PC-9 (cell line): Measurements from ENCODE around the gene FNDC11. TPM values are rescaled to one million over a fixed set of nuclear protein-coding genes. Genes with fewer than 3 reads are reported as not detected.

Experiments
- BruUV-seq: library from RNA; stranded (reverse); fragments of 400-500 nt; replicated peaks from 2 replicates; lab custom pipeline; 2021; lab: Mats Ljungman, UMichigan
- CTCF ChIA-PET: fragments of 300-600 bp; sonication (Branson Sonifier 250); formaldehyde crosslinking; loops from one replicate; lab custom pipeline; 2022; ENCODE audit warnings: antibody characterized with exemption; lab: Charles Lee
- POLR2A ChIA-PET: fragments of 300-600 bp; sonication (Branson Sonifier 250); formaldehyde crosslinking; loops from one replicate; lab custom pipeline; 2022; ENCODE audit warnings: antibody characterized with exemption; ENCODE audit not compliant: unreplicated experiment; lab: Charles Lee
- DNase-seq, 2 experiments: peaks; one replicate each; pipeline versions ENCODE4 v3.0.0 to v3.0.0-alpha.2; 2015 to 2022; ENCODE audit warnings: mixed read lengths in 1 of 2
- H2AFZ ChIP-seq: fragments of 200-600 bp; sonication (generic); 2 replicates; pipeline ENCODE4 v1.8.1; 2017; ENCODE audit warnings: antibody characterized with exemption
- H3F3A ChIP-seq: fragments of 200-600 bp; sonication (generic); 2 replicates; pipeline ENCODE4 v1.8.1; 2017; ENCODE audit warnings: antibody characterized with exemption, mild to moderate bottlenecking, low read depth; ENCODE audit not compliant: insufficient read depth
- H3K27ac ChIP-seq: fragments of 200-600 bp; sonication (generic); 2 replicates; pipeline ENCODE4 v1.6.1; 2016; ENCODE audit warnings: mixed run types
- H3K27me3 ChIP-seq: fragments of 200-600 bp; sonication (generic); 2 replicates; pipeline ENCODE4 v1.6.1; 2016; ENCODE audit warnings: low read depth, mixed run types; ENCODE audit not compliant: insufficient read depth
- H3K36me3 ChIP-seq: fragments of 200-600 bp; sonication (generic); 2 replicates; pipeline ENCODE4 v1.6.1; 2016; ENCODE audit warnings: low read depth, mixed run types
- H3K4me1 ChIP-seq: fragments of 200-600 bp; sonication (generic); replicated peaks from 2 replicates; pipeline ENCODE4 v1.6.1; 2016; ENCODE audit warnings: mixed run types; ENCODE audit not compliant: insufficient read depth
- H3K4me2 ChIP-seq: fragments of 200-600 bp; sonication (generic); 2 replicates; pipeline ENCODE4 v1.6.1; 2017; ENCODE audit warnings: mixed run types
- H3K4me3 ChIP-seq: fragments of 200-600 bp; sonication (generic); 2 replicates; pipeline ENCODE4 v1.6.1; 2016; ENCODE audit warnings: mixed run types
- H3K79me2 ChIP-seq: fragments of 200-600 bp; sonication (generic); 2 replicates; pipeline ENCODE4 v1.6.1; 2017; ENCODE audit warnings: low read depth, mixed run types
- H3K9me2 ChIP-seq: fragments of 200-600 bp; sonication (generic); 2 replicates; pipeline ENCODE4 v1.8.1; 2017; ENCODE audit warnings: mild to moderate bottlenecking; ENCODE audit not compliant: insufficient read depth
- H3K9me3 ChIP-seq: fragments of 200-600 bp; sonication (generic); 2 replicates; pipeline ENCODE4 v1.8.1; 2016; ENCODE audit warnings: low read depth; ENCODE audit not compliant: insufficient read depth
- H4K20me1 ChIP-seq: fragments of 200-600 bp; sonication (generic); 2 replicates; pipeline ENCODE4 v1.8.1; 2017; ENCODE audit not compliant: insufficient read depth
- EZH2 ChIP-seq: fragments of 200-600 bp; sonication (generic); IDR thresholded peaks from 2 replicates; pipeline ENCODE4 v1.8.0; 2017; ENCODE audit warnings: antibody characterized with exemption, low read depth
- intact Hi-C: fragments of 100-400 bp; cut with micrococcal nuclease; formaldehyde crosslinking; loops from one replicate; pipeline ENCODE4 v1.10.0; 2022; ENCODE audit not compliant: unreplicated experiment
- total RNA-seq: library from RNA; stranded (reverse); gene quantifications from 2 replicates; pipeline ENCODE4 v1.2.3, GENCODE V29; 2021
- TF ChIP-seq, protein P1 (sequence below): fragments of 200-600 bp; sonication (generic); conservative IDR thresholded peaks from 2 replicates; pipeline ENCODE4 v1.6.1; 2017; ENCODE audit warnings: mixed run types, antibody characterized with exemption, mild to moderate bottlenecking, moderate library complexity

The FNDC11 gene
- total RNA-seq, 1 experiment from 2014 or later: 7.7 TPM

DNA sequence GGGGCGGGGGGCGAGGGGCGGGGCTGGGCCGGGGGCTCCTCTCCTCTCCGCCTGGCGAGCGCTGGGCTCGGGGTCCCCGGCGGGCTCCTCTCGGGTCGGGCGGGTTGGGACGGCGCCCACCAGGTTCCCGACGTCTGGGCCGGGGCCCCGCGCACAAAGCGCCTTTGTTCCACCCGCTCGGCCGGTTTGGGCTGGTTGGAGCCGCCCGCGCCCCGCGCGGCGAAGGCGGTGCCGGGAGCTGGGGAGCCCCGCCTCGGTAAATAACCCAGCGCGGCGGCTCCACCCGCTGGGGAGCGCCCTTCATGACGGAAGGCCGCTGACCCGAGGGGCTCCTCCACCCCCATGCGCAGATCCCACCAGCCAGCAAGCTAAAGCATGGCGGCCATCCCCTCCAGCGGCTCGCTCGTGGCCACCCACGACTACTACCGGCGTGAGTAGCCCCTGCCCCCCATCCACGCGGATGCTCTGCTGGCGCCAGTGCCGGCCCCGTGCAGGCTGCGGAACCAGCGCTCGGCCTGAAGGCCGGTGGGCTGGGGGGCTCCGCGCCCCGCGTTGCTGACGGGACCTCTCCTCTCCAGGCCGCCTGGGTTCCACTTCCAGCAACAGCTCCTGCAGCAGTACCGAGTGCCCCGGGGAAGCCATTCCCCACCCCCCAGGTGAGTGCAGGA lies 32.9 kb upstream of the FNDC11 start:
- ChIA-PET CTCF (interaction anchor here (0.9 to 1.3 kb wide), 2 partner anchors 17 to 79 kb away, joined by 3 to 4 read pairs; no protein-coding TSS in a partner anchor), POLR2A (interaction anchor here (0.5 to 1.1 kb wide), 5 partner anchors 10 to 220 kb away, joined by 3 to 11 read pairs (median 5); partner anchors contain the start of gene PTK6)
- intact Hi-C loops: loop anchor here (2.0 kb wide), 1 partner anchor 32 kb away; no protein-coding TSS in a partner anchor
- TF ChIP-seq EZH2: no peak
- TF ChIP-seq, protein P1, sequence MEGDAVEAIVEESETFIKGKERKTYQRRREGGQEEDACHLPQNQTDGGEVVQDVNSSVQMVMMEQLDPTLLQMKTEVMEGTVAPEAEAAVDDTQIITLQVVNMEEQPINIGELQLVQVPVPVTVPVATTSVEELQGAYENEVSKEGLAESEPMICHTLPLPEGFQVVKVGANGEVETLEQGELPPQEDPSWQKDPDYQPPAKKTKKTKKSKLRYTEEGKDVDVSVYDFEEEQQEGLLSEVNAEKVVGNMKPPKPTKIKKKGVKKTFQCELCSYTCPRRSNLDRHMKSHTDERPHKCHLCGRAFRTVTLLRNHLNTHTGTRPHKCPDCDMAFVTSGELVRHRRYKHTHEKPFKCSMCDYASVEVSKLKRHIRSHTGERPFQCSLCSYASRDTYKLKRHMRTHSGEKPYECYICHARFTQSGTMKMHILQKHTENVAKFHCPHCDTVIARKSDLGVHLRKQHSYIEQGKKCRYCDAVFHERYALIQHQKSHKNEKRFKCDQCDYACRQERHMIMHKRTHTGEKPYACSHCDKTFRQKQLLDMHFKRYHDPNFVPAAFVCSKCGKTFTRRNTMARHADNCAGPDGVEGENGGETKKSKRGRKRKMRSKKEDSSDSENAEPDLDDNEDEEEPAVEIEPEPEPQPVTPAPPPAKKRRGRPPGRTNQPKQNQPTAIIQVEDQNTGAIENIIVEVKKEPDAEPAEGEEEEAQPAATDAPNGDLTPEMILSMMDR: no peak; the same call in 1 of the 2 replicates
- H3K4me2 ChIP-seq: peak overlapping the region; percentile 100
- H3K4me3 ChIP-seq: peak overlapping the region; percentile 99
- no peaks in the 10 kb centered on the region for H3K27me3 ChIP-seq
- H3K27ac ChIP-seq: no peak overlapping the region
- H3F3A ChIP-seq: peaks cover 37% of the 10 kb centered on the region; the same call in 1 of the 2 replicates
- peak overlapping the region; percentile 97 for H2AFZ ChIP-seq
- H3K36me3 ChIP-seq: peaks cover 18% of the 10 kb centered on the region
- peaks cover 7% of the 10 kb centered on the region for H3K79me2 ChIP-seq
- peaks cover 7% of the 10 kb centered on the region; the same call in 1 of the 2 replicates for H3K4me1 ChIP-seq
- no peaks in the 10 kb centered on the region; the same call in 1 of the 2 replicates for H4K20me1 ChIP-seq
- BruUV-seq: TSS peak; percentile 73
- peaks cover 11% of the 10 kb centered on the region for H3K9me3 ChIP-seq
- no peaks in the 10 kb centered on the region for H3K9me2 ChIP-seq
- DNase-seq: peak; percentile 50 to 62

DNA sequence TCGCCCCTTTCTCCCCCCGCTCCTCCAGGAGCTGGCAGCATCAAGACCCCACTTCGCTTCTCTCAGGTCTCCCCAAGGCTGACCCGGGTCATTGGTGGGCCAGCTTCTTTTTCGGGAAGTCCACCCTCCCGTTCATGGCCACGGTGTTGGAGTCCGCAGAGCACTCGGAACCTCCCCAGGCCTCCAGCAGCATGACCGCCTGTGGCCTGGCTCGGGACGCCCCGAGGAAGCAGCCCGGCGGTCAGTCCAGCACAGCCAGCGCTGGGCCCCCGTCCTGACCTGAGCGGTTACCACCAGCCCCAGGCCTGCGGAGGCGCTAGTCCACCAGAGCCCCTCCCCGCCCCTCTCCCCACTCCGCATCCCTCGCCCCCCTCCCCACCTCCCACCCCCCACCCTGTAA lies 32.4 kb upstream of the FNDC11 start:
- no peak for DNase-seq
- peaks cover 7% of the 10 kb centered on the region for H3K79me2 ChIP-seq
- no TSS peak for BruUV-seq
- no peak for TF ChIP-seq EZH2
- TF ChIP-seq, protein P1: no peak
- ChIA-PET POLR2A (interaction anchor here (0.5 to 1.1 kb wide), 3 partner anchors 10 to 219 kb away, joined by 3 to 5 read pairs (median 5); partner anchors contain the start of gene PTK6), CTCF (interaction anchor here (0.9 to 1.3 kb wide), 2 partner anchors 16 to 80 kb away, joined by 3 to 4 read pairs; no protein-coding TSS in a partner anchor)
- H3K4me1 ChIP-seq: peaks cover 7% of the 10 kb centered on the region; the same call in 1 of the 2 replicates
- peaks cover 42% of the 10 kb centered on the region; the same call in 1 of the 2 replicates for H3F3A ChIP-seq
- H4K20me1 ChIP-seq: no peaks in the 10 kb centered on the region; the same call in 1 of the 2 replicates
- intact Hi-C loops: loop anchor here (2.0 kb wide), 1 partner anchor 31 kb away; no protein-coding TSS in a partner anchor
- H2AFZ ChIP-seq: no peak overlapping the region
- no peaks in the 10 kb centered on the region for H3K9me2 ChIP-seq
- H3K27me3 ChIP-seq: no peaks in the 10 kb centered on the region
- H3K4me3 ChIP-seq: peak overlapping the region; percentile 99
- H3K27ac ChIP-seq: no peak overlapping the region
- H3K36me3 ChIP-seq: peaks cover 18% of the 10 kb centered on the region
- peak overlapping the region; percentile 100 for H3K4me2 ChIP-seq
- H3K9me3 ChIP-seq: peaks cover 11% of the 10 kb centered on the region

DNA sequence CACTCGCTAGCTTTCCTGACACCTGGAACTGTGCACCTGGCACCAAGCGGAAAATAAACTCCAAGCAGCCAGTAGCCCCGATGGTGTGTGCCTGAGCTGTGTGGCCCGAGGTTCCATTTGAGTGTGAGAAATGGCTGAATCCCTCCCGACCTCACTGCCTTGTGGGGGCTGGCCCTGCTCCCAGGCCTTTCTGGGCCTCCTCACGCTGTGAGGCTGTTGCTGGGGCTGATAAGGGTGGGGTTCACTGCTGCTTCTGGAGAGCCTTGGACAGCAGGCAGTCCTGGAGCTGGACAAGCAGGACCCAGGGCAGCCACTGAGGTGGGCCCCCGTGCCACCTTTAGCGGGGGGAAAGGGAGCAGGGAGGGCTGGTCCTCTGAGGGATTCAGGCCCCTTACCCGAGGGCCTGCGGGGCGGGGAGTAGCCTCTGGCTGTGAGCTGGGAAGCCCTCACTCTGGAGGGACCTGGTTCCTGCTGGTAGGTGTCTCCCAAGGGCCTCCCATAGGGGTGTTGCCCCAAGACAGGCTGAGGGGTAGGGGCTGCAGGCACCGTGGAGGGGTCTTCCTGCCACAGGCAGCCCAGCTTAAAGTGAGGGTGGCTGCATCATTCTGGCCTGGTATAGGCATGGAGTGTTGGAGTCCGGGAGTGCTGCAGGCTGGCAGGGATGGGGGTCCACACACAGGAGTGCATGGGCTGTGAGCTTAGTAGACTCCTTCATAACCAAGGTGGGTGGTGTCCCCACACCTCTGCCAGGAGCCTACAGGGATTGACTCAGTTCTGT lies 31.7 kb upstream of the FNDC11 start:
- Histone ChIP-seq H3K4me2 (no peak overlapping the region), H4K20me1 (no peaks in the 10 kb centered on the region; the same call in 1 of the 2 replicates), H3K4me3 (no peak overlapping the region), H3K9me2 (no peaks in the 10 kb centered on the region), H3K9me3 (peaks cover 11% of the 10 kb centered on the region), H2AFZ (no peak overlapping the region), H3K36me3 (peaks cover 18% of the 10 kb centered on the region), H3K4me1 (peaks cover 1% of the 10 kb centered on the region; the same call in 1 of the 2 replicates), H3K79me2 (peaks cover 7% of the 10 kb centered on the region), H3K27ac (no peak overlapping the region), H3K27me3 (no peaks in the 10 kb centered on the region), H3F3A (peaks cover 41% of the 10 kb centered on the region; the same call in 1 of the 2 replicates)
- no TSS peak for BruUV-seq
- no peak for DNase-seq
- ChIA-PET POLR2A (interaction anchor here (0.5 to 0.6 kb wide), 2 partner anchors 9 to 12 kb away, joined by 3 to 5 read pairs; no protein-coding TSS in a partner anchor), CTCF (interaction anchor here (0.6 to 1.3 kb wide), 3 partner anchors 16 to 238 kb away, joined by 4 to 7 read pairs (median 4); no protein-coding TSS in a partner anchor)
- intact Hi-C loops: no loop called here
- TF ChIP-seq, protein P1: no peak
- no peak for TF ChIP-seq EZH2
